HG02973 (cell line): ENCODE data around the gene OR8B8.
A peak's percentile ranks its signal among the peaks of the same experiment; 100 is the strongest.
"Not testable (repeated sequence)": the region's sequence is repeated elsewhere in the genome, so short reads cannot be mapped to it uniquely, and the experiment has no call there.

ENCODE experiments used
- ATAC-seq: cut with Tn5 transposase; IDR thresholded peaks from one replicate; pipeline ENCODE4 v1.9.1; 2021; ENCODE audit warnings: moderate library complexity; ENCODE audit not compliant: unreplicated experiment

The OR8B8 gene

DNA sequence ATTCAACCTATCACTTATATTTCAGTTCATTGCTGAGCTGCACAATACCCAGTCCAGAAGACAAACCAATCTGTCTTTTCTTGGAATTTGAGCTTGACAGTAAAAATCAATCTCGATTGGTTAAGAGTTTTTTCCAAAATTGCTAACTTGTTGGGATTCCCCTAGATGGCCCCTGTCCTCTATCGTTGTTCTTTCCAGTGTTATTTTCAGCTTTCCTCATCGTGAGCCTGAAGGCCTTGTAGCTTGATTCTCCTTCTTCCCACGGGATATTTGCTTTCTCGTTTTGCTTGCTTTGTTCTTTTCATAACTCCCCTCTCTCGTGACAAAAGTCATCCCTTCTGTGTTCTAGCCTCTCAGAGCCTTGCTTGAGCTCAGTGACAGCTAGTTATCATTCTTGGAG lies 3.1 kb downstream of the OR8B8 start:
- no peak for ATAC-seq

- no peak for ATAC-seq
These were observed 4.0 kb downstream of the OR8B8 start for GRCh38 chr11:124441519-124441918.

- ATAC-seq: no peak
These were observed 4.4 kb downstream of the OR8B8 start for GRCh38 chr11:124441081-124441480.

DNA sequence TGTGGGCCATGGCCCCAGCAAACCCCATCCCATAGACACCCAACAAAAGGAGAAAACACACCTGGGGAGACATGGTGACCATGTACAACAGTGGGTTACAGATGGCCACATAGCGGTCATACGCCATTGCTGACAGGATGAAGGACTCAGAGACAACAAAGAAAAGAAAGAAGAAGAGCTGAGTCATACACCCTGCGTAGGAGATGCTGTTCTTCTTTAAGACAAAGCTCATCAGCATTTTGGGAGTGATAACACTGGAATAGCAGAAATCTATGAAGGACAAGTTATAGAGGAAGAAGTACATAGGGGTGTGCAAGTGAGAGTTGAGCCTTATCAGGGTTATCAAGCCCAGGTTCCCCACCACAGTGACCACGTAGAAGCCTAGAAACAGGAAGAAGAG lies 4.9 kb downstream of the OR8B8 start:
- no peak for ATAC-seq

GRCh38 chr11:124434699-124435098 lies 10.8 kb downstream of the OR8B8 start:
- no peak for ATAC-seq

GRCh38 chr11:124429599-124429998 lies 15.9 kb downstream of the OR8B8 start:
- ATAC-seq: no peak

DNA sequence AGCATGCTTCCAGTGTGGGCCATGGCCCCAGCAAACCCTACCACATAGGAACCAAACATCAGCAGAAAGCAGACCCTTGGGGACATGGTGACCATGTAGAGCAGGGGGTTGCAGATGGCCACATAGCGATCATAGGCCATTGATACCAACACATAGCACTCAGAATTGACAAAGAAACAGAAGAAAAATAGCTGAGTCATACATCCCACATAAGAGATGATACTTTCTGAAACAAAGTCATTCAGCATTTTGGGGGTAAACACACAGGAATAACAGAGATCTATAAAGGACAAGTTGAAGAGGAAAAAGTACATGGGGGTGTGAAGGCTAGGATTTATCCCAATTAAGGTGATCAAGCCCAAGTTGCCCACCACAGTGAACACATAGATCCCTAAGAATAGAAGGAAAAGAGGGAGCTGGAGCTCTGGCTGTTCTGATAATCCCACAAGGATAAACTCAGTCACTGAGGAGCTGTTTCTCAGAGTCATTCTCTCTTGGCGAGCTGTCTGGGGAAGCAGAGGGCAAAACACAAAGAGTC lies 21.0 kb downstream of the OR8B8 start, which contains the start of gene OR8B4:
OR8B4 (minus strand) TSS at position 488 of the 538 bp plus-strand sequence; CDS start at position 488, 0 bp downstream.
- ATAC-seq: no peak

DNA sequence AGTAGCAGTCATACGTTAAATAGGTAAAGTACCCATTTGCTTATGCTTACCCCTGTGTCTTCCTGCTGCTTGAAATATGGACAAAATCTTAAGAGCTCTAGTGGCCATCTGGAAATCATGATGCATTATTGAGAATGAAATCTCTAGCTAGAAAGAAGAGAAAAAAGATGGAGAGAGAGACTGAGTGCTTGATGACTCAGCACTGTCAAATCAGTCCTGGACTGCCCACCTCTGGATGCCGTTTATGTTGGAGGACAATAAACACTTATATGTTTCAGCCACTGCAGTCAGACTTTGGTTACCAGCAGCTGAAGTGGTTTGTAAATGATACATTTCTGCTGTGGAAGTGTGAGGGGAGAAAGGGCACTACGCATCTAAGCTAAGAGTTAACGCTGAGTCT lies 24.5 kb downstream of the OR8B8 start:
- no peak for ATAC-seq

GRCh38 chr11:124415356-124415923 lies 30.1 kb downstream of the OR8B8 start:
- ATAC-seq: peak; percentile 51

DNA sequence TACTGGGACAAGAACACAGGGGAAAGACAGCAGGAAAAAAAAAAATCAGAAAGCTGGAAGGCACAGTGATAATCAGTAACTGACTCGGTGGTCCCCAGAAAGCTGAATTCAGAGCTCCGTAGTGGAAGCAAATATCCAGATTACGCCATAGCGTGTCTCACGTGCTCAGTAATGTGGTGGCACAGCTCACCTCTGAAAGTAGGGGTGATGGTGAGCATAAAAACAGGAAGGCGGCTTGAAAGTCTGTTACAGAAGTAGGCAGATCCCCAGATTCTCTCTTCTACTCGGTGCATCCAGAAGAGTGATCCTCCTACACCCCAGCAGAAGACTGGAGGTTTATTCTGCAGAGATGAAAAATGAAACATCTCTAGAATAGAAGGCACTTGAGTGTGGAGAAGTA lies 35.6 kb downstream of the OR8B8 start:
- no peak for ATAC-seq

DNA sequence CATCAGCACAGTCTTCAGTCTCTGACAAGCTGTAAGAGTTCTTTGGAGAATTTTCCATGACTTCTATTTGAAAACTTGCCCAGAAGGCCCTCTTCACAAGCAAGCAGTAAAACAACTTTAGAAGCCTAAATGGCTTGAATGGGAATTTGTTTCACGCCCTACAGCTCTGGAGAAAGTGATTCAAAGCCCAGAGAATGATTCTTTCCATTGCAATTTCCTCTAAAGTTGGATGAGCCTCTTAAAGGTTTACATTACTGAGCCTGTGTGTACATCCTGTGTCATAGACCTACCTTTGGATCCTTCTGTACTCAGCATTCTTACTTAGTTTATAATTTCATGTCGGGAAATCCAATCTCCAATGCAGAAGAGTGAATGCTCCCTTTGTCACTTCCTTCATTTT lies 39.9 kb downstream of the OR8B8 start:
- no peak for ATAC-seq

- not testable (repeated sequence) for ATAC-seq
These were observed 42.3 kb downstream of the OR8B8 start for GRCh38 chr11:124403186-124403585.

DNA sequence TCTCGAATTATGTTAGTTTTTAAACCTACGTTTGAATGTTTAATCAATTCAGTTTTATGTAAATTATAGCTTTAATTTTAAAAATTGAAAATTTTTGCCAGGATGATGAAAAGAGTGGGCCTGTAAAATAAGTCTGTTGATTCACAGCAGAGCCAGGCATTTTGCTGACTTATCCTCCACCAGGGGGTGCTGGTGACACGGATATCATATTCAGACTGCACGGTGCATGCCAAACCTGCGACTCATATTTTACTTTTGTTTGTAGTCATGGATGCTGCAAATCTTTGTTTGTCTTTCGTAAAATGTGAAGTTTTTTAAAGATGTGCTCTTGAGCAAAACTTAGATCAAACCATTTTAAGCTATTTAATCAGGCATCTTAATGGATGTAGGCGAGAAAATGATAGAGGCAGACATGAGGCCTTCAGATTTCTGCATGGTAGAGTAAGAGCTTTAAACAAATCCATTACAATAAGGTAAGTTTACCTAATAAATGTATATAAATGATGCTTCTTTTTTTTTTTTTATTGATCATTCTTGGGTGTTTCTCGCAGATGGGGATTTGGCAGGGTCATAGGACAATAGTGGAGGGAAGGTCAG lies 43.1 kb downstream of the OR8B8 start:
- peak; percentile 96 for ATAC-seq

- no peak for ATAC-seq
These were observed 46.6 kb downstream of the OR8B8 start, which contains the start of gene OR8B3 for GRCh38 chr11:124398924-124399323. TSS of gene OR8B3 (minus strand) at chr11:124399024. CDS start at chr11:124397351, 1,673 bp downstream.

- ATAC-seq: not testable (repeated sequence)
These were observed 48.6 kb downstream of the OR8B8 start for GRCh38 chr11:124396847-124397246.

DNA sequence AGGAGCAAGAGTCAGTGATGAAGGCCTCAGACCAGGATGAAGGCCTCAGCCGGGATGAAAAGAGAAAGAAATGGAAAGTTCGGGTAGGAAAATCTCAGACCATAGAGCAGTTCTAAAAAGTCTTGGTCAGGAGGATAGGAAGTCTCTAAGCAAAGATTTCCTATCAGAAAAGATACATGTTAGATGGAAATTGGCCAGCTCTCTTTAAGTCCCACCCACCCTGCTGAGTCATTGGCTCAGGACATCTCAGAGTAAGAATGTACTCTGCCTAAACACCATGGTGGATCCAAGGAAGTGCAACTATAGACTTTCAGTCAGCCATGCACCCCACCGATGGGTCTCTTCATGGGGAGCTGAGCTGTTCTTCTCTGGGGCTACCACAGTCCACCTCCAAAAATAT lies 51.1 kb downstream of the OR8B8 start:
- no peak for ATAC-seq
